HepG2 (cell line): Measurements from ENCODE around the gene MRI1. TPM values are rescaled to one million over a fixed set of nuclear protein-coding genes. Genes with fewer than 3 reads are reported as not detected.

ENCODE experiments used
- HNRNPH1 ChIP-seq: fragments of 200-400 bp; formaldehyde crosslinking; optimal IDR thresholded peaks from 2 replicates; pipeline ENCODE3; 2017; ENCODE audit warnings: mild to moderate bottlenecking, low read depth, low read length
- MTF2 ChIP-seq: sonication (generic); formaldehyde crosslinking; IDR thresholded peaks from 2 replicates; pipeline ENCODE4 v1.5.0; 2020; ENCODE audit warnings: missing genetic modification reagents, borderline replicate concordance
- NFE2L1 ChIP-seq: sonication (generic); formaldehyde crosslinking; IDR thresholded peaks from 2 replicates; pipeline ENCODE4 v1.4.0; 2020; ENCODE audit warnings: missing genetic modification reagents, mild to moderate bottlenecking, borderline replicate concordance
- NFIB ChIP-seq: sonication (generic); formaldehyde crosslinking; IDR thresholded peaks from 2 replicates; pipeline ENCODE4 v1.9.0; 2021; ENCODE audit warnings: missing genetic modification reagents, mild to moderate bottlenecking, borderline replicate concordance
- RCOR2 ChIP-seq: IDR thresholded peaks from 2 replicates; pipeline ENCODE4 v1.6.1; 2016; ENCODE audit warnings: missing biosample characterization, missing genetic modification reagents
- RFXANK ChIP-seq: IDR thresholded peaks from 2 replicates; pipeline ENCODE4 v1.6.1; 2016
- SP140L ChIP-seq: sonication (generic); formaldehyde crosslinking; IDR thresholded peaks from 2 replicates; pipeline ENCODE4 v1.4.0; 2020; ENCODE audit warnings: missing genetic modification reagents, borderline replicate concordance
- TAF1 ChIP-seq: sonication (generic); formaldehyde crosslinking; IDR thresholded peaks from 2 replicates; pipeline ENCODE4 v1.4.0; 2020; ENCODE audit warnings: missing genetic modification reagents
- TCF7 ChIP-seq: sonication (generic); IDR thresholded peaks from 2 replicates; pipeline ENCODE4 v1.6.1; 2016; ENCODE audit warnings: antibody characterized with exemption, low read depth
- ZBTB2 ChIP-seq: sonication (generic); formaldehyde crosslinking; IDR thresholded peaks from 2 replicates; pipeline ENCODE4 v1.8.0; 2022; ENCODE audit warnings: low read depth, missing genetic modification reagents
- ZFP36L2 ChIP-seq: sonication (generic); formaldehyde crosslinking; IDR thresholded peaks from 2 replicates; pipeline ENCODE4 v1.4.0; 2020; ENCODE audit warnings: missing genetic modification reagents
- ZFP41 ChIP-seq: sonication (generic); formaldehyde crosslinking; IDR thresholded peaks from 2 replicates; pipeline ENCODE4 v1.4.0; 2020; ENCODE audit warnings: mild to moderate bottlenecking, missing genetic modification reagents, borderline replicate concordance
- ZHX1 ChIP-seq: sonication (generic); formaldehyde crosslinking; IDR thresholded peaks from 2 replicates; pipeline ENCODE4 v1.8.1; 2022; ENCODE audit warnings: low read depth, mild to moderate bottlenecking, missing genetic modification reagents
- ZNF160 ChIP-seq: sonication (generic); formaldehyde crosslinking; IDR thresholded peaks from 2 replicates; pipeline ENCODE4 v1.8.0; 2022; ENCODE audit warnings: mild to moderate bottlenecking, inconsistent platforms, missing genetic modification reagents
- ZNF230 ChIP-seq: sonication (generic); formaldehyde crosslinking; IDR thresholded peaks from 2 replicates; pipeline ENCODE4 v1.4.0; 2020; ENCODE audit warnings: mild to moderate bottlenecking, missing genetic modification reagents
- ZNF354B ChIP-seq: sonication (generic); formaldehyde crosslinking; IDR thresholded peaks from 2 replicates; pipeline ENCODE4 v1.8.0; 2022; ENCODE audit warnings: mild to moderate bottlenecking, missing genetic modification reagents
- ZNF563 ChIP-seq: sonication (generic); formaldehyde crosslinking; IDR thresholded peaks from 2 replicates; pipeline ENCODE4 v1.8.0; 2022; ENCODE audit warnings: mild to moderate bottlenecking, moderate library complexity, missing genetic modification reagents
- ZNF710 ChIP-seq: sonication (generic); formaldehyde crosslinking; IDR thresholded peaks from 2 replicates; pipeline ENCODE4 v1.5.0; 2020; ENCODE audit warnings: mild to moderate bottlenecking, missing genetic modification reagents, borderline replicate concordance
- polyA plus RNA-seq, 8 experiments: library from polyadenylated mRNA; depleted of rRNA in 3 of 8; stranded (reverse) in 7 of 8; unstranded in 1 of 8; fragments of >200 nt; fragmentation: Illumina TruSeq in 4 of 8; extraction: Trizol in 4 of 8; gene quantifications; 2 replicates each; pipeline versions ENCODE4 v1.2.1 to v1.2.3, GENCODE V29; 2011 to 2016; ENCODE audit warnings: low read depth in 4 of 8, missing spikeins in 1 of 8, mixed read lengths in 1 of 8; ENCODE audit not compliant: insufficient read depth in 1 of 8
- total RNA-seq, 5 experiments: library from RNA; depleted of rRNA; stranded (reverse); fragments of >200 nt; fragmentation: Illumina TruSeq; extraction: Trizol; gene quantifications; 2 replicates each; pipeline ENCODE4 v1.2.3, GENCODE V29; 2016; ENCODE audit warnings: low read depth in 1 of 5
- TF ChIP-seq, protein P1 (sequence below): sonication (generic); formaldehyde crosslinking; IDR thresholded peaks from 2 replicates; pipeline ENCODE4 v1.8.0; 2023; ENCODE audit warnings: mild to moderate bottlenecking, missing genetic modification reagents
- TF ChIP-seq, protein P2 (sequence below): sonication (generic); formaldehyde crosslinking; conservative IDR thresholded peaks from 2 replicates; pipeline ENCODE4 v1.8.1; 2023; ENCODE audit warnings: missing genetic modification reagents

Gene MRI1
- total and polyA plus RNA-seq, 2 of the 13 experiments (the other 11 are each of a cell fraction or from before 2014, with no cell fraction given) = 20.1 to 20.6 TPM

DNA sequence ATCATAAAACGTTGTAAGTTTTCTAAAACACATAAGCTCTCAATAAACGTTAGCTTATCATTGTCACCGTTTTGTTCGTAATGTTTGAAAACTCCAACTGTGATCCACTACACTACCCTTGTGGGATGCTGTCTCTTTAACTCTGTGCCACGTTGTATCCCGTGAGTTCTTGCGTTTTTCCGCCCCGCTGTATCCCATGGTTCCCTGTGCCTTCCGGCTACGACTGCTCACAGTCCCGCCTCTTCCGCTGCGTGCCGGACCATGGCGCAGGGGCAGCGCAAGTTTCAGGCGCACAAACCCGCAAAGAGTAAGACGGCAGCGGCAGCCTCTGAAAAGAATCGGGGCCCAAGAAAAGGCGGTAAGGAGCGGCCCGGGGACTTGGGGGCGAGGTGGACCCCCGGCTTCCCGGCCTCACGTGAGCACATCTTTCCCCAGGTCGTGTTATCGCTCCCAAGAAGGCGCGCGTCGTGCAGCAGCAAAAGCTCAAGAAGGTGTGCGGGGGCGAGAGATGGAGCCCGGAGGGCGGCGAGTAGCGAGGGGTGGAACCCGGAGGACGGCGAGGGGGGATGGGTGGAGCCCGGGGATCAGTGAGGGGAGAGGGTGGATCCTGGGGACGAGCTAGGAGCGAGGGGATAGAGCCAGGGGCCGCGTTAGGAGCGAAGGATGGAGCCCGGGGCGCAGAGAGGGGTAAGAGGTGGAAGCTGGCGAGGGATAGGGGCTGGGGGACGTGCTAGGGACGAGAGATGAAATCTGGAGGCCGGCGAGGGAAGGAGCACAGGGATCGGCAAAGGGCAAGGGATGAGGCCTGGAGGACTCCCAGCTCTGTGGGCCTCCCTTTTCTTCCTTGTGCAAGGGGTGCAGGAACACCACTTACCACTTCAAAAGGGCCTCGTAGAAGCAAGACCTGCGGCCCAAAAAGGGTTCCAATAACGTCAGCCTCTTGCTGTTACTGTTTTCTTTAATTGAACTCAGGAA, 10.2 kb downstream of the MRI1 start, which contains the start of gene C19orf53 (continued):
- TF ChIP-seq, protein P1, sequence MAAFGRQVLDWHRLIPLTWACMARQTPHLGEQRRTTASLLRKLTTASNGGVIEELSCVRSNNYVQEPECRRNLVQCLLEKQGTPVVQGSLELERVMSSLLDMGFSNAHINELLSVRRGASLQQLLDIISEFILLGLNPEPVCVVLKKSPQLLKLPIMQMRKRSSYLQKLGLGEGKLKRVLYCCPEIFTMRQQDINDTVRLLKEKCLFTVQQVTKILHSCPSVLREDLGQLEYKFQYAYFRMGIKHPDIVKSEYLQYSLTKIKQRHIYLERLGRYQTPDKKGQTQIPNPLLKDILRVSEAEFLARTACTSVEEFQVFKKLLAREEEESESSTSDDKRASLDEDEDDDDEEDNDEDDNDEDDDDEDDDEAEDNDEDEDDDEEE = 0 out of 2 replicates have a peak, but pooled peaks have one; percentile 33
- TF ChIP-seq NFIB (CRISPR knock-in tag) (no peak), ZNF160 (no peak; the same call in 1 of the 2 replicates), ZNF354B (CRISPR knock-in tag) (no peak), TCF7 (no peak), ZHX1 (CRISPR knock-in tag) (no peak), ZFP36L2 (CRISPR knock-in tag) (0 out of 2 replicates have a peak, but pooled peaks have one; percentile 73), RFXANK (CRISPR knock-in tag) (peak; percentile 83; the same call in 1 of the 2 replicates), ZFP41 (CRISPR knock-in tag) (no peak), ZNF230 (CRISPR knock-in tag) (no peak; the same call in 1 of the 2 replicates), RCOR2 (CRISPR knock-in tag) (peak; percentile 42; the same call in 1 of the 2 replicates), ZBTB2 (CRISPR knock-in tag) (no peak), TAF1 (CRISPR knock-in tag) (peak; percentile 86), ZNF710 (CRISPR knock-in tag) (peak; percentile 35; the same call in 1 of the 2 replicates), ZNF563 (CRISPR knock-in tag) (no peak), MTF2 (CRISPR knock-in tag) (no peak), HNRNPH1 (no peak), NFE2L1 (no peak; the same call in 1 of the 2 replicates), SP140L (CRISPR knock-in tag) (0 out of 2 replicates have a peak, but pooled peaks have one; percentile 50)
- TF ChIP-seq, protein P2, sequence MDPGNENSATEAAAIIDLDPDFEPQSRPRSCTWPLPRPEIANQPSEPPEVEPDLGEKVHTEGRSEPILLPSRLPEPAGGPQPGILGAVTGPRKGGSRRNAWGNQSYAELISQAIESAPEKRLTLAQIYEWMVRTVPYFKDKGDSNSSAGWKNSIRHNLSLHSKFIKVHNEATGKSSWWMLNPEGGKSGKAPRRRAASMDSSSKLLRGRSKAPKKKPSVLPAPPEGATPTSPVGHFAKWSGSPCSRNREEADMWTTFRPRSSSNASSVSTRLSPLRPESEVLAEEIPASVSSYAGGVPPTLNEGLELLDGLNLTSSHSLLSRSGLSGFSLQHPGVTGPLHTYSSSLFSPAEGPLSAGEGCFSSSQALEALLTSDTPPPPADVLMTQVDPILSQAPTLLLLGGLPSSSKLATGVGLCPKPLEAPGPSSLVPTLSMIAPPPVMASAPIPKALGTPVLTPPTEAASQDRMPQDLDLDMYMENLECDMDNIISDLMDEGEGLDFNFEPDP = no peak
